CD1c-positive myeloid dendritic cell (primary cell): ENCODE data around the gene PARP1.

Source experiments
- DNase-seq: peaks from one replicate; pipeline ENCODE4 v3.0.0-alpha.2; 2016; ENCODE audit errors: extremely low spot score

The PARP1 gene

DNA sequence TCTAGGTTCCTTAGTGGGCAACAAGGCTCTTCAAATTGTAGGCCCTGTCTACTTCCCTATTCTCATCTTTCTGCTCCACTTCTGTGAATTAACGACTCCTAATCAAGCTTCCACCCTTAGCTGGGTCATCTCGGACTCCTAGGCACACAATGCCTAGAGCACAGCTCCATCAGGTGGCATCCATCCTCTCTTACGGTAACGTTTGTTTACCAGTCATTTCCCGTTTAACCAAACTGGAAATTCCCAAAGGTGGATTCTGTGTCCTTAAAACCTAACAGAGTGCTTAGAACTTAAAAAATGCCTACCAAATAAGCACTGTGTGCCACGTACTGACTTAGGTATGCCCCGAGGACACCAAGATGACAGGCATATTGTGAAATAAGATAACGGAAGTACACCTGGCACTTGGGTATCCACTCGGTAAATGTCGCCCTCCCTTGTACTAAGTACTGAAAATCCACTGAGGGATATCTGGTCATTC, 1.5 kb downstream of the PARP1 start:
- peak; percentile 43 for DNase-seq

DNA sequence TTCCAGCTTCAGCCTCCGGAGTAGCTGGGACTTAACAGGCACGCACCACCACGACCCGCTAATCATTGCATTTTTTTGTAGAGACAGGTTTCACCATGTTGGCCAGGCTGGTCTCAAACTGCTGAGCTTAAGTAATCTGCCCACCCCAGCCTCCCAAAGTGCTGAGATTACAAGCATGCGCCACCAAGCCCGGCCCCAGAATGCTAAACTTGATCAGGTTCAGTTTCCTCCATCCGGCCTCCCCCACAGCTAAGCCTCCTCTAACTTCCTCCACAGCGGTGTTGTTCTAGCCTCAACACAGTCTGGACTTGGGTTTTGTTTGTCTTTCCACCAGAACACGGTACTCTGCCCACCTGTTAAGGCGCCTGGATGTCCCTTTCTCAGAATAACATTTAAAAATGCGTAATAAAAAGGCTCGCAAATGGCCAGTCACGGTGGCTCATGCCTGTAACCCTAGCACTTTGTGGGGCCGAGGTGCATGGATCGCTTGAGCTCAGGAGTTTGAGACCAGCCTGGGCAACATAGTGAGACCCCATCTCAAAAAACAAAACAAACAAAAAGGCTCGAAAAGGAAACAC, 2.4 kb downstream of the PARP1 start:
- DNase-seq = peak; percentile 25

DNA sequence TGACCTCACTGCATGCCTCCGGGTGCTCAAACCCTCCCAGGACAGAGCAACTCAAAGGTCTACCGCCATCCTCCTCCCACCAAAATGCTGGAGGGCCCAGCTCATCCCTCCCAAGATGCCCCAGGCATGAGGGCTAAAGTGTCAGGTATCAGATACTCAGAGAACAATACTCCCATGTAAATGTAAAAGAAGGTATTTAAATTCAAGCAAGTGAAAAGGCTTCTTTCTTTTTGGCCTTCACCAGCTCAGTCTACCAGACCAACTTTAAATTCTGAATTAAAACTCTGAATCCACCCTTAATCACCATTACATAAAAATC, 3.0 kb downstream of the PARP1 start:
- no peak for DNase-seq

DNA sequence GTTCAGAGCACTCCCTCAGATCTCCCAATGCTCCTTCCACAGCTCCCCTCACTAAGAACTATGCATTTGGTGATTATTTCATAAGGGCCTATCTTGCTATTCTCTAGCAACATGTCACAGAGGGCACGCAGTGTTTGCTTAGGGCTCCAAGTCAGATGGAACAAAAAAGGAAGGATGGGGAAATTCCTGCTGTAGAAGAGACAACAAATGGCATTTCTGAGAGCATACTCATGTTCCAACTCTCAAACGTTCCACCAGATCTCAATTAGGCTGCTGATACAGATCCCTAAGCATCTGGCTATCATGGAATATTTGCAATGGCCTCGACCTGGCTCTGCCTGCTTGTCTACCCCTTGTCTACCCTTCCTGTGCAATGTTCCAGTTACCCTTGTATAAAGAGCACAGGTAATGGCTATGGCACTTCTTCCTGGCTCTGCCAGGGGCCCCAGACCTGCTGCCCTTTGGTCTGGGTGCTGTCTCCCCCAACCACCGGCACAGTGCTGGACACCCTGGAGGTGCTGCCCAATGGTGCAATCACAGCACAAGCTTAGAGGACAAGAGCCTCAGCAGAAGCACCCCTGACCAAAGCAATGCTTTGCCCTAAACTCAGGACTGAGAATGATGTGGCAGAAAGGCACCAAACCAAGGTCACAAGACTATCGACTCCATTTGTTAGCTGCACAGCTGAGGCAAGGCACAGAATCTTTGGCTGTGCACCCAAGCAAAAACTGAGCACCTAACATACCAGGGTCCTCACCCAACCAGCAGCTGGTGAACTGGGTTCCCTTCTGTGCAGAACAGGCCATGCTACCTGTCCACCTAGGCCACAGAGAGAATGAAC, 3.6 kb downstream of the PARP1 start:
- DNase-seq = no peak

DNA sequence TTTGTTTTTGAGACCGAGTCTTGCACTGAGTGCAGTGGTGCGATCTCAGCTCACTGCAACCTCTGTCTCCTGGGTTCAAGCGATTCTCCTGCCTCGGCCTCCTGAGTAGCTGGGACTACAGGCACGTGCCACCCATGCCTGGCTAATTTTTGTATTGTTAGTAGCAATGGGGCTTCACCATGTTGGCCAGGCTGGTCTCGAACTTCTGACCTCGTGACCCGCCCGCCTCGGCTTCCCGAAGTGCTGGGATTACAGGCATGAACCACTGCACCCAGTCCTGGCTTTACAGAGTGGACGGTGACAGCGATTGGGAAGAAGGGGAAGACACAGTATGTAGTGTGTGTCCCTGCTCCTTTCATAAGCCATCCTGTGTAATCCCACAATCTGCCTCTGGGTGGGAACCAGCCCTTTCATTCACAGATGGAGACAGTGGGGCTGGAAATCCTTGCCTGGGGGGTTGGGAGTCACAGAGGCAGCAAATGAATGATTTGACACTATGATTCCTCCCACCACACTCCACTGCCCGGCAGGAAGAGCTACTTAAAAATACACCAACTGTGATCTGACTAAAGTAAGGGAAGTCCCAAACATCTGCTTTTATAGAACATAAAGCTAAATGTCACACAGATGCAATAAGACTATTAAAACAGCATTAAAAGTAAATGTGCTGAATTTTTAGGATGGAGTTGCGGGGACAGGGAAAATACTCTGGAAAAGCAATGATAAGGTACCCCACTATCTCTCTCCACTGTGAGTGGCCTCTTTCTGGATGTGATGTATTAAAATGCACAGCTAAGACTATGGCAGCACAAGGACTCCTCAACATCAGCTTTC, 4.5 kb downstream of the PARP1 start:
- DNase-seq = no peak

DNA sequence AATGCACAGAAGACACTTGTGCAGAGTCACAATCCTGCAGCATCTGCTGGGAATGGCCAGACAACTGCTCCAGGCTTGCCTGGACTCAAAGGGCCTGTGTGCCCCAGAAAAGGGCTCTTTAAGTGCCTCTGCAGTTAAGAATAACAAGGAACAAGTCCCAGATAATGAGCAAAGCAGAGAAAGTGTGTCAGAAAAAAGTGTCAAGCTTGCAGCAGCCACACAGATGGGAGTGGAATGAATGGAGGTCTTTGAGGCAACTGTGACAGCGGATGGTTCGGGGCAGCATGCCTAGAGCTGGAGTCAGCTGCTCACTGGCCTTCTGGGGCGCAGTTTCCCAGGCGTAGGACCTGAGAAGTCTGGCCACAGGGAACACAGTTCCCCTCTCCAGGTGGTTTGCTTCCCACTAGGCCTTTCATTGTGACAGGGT, 5.1 kb downstream of the PARP1 start:
- DNase-seq = no peak

DNA sequence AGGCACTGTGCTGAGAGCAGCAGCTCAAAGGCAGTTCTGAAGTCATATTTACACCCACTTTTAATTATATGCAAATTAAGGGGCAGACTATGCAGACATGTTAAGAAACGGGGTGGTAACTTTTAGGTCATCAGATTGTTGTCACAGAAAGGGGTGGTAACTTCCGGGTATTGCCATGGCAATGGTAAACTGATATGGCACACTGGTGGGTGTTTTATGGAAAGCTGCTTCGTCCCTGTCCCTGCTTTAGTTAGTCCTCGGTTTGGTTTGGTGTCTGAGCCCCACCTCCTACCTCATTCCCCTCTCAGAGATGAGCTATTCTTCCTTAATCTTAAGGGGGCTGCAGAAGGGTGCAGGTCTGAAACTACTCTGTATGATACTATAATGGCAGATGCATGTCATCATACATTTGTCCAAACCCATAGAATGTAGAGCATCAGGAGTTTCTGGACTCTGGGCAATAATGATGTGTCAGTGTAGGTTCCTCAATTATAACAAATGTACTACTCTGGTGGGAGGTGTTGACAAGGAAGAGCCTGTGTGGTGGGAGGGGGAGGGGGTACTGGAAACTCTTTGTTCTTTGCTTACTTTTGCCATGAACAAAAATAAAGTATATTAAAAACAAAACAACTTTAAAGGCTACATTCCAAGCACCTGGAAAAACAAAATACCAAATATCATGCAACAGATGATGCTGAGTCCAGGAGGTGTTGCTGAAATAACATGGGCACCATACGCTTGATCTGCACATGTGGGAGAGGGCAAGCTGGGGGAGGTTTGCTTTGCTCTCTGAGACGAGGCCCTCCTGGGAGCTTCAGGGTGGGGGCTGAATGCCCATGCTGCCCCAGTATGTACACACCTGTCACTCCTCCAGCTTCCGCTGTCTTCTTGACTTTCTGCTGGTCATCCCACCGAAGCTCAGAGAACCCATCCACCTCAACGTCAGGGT, 6.3 kb downstream of the PARP1 start:
- no peak for DNase-seq

DNA sequence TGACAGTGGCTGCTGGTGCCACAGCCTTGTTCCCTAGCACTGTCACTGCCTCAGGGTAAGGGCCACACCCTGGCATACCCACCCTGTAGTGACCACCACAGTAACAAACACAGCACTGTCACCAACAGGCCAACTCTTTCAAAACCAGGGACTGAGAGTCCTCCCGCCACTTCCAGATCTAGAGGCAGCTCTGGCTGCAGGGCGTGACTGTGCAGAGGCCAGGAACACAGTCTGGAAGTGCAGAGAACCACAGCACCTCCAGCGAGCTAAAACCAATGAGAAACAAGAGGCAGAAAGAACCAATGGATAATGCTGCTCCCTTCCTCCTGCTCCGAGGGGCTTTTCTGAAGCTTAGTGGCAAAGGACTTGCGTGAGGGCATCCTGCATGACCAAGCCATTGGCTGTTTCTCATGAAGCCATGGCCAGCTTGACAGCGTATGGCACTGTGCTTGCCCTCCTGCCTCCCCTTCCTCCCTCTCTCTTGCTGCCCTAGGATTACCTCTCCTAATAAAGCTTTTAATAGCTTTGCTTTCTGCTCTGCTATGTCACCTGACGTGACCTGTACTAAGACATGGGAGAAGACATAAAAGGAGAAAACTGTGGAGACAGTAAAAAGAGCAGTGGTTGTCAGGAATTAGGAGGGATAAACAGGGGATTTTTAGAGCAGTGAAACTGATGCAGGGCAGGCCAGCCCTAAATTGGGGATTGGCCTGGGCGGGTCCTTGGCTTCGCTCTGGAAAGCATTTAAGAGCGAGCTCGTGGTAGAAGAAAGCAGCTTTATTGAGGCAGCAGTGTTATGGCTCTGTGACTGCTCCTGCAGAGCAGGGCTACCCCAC, 7.2 kb downstream of the PARP1 start:
- no peak for DNase-seq

DNA sequence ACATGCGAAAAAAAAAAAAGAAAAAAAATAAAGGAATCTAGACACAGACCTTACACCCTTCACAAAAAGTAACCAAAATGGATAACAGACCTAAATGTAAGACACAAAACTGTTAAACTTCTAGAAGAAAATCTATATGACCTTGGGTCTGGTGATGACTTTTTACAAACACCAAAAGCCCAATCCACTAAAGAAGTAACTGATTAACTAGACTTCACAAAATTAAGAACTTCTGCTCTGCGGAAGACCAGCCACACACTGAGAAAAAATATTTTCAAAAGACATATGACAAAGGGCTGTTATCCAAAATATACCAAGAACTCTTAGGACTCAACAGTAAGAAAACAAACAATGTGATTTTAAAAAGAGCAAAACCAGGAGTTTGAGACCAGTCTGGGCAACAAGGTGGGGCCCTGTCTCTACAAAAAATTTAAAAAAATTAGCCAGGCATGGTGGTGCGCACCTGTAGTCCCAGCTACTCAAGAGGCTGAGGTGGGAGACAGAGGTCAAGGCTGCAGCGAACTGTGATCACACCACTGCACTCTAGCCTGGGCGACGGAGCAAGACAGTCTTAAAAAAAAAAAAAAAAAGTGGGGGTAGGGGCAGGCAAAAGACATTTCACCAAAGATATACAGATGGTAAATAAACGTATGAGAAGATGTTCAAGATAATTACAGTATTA, 9.8 kb downstream of the PARP1 start:
- no peak for DNase-seq

DNA sequence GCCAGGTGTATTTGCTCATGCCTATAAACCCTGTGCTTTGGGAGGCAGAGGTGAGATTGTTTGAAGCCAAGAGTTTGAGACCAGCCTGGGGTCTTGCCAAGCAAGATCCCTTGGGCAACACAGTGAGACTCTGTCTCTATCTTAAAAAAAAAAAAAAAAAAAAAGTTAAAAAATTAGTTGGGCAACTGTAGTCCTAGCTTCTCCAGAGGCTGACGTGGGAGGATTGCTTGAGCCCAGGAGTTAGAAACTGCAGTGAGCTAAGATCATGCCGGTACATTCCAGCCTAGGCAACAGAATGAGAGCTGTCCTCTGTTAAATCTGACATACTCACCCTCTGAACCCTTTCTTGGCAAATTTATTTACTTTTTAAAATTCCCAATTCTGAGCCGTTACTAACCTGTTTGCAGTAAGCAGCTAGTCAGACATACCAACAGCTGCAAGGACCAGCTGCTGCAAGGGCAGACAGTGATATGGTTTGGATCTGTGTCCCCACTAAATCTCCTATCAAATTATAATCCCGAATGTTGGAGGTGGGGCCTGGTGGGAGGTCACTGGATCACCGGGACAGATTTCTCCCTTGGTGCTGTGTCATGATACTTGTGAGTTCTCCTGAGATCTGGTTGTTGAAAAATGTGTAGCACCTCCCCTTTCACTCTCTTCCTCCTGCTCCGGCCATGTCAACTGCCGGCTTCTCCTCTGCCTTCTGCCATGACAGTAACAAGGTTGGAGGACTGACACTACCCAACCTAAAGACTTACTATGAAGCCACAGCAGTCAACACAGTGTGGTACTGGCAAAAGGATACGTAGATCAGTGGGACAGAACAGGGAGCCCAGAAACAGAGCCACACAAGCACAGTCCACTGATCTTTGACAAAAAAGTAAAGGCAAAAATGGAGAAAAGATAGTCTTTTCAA, 10.6 kb downstream of the PARP1 start:
- no peak for DNase-seq

DNA sequence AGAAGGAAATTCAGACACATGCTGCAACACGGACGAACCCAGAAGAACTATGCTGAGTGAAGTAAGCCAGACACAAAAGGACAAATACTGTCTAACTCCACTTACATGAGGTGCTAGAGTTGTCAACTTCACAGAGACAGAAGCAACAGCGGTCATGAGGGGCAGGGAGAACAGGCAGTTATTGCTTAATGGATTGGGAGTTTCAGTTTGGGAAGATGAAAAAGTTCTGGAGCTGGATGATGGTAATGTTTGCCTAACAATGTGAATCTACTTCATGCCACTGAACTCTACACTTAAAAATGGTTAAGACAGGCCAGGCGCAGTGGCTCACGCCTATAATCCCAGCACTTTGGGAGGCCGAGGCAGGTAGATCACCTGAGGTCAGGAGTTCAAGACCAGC, 12.1 kb downstream of the PARP1 start:
- DNase-seq = no peak

DNA sequence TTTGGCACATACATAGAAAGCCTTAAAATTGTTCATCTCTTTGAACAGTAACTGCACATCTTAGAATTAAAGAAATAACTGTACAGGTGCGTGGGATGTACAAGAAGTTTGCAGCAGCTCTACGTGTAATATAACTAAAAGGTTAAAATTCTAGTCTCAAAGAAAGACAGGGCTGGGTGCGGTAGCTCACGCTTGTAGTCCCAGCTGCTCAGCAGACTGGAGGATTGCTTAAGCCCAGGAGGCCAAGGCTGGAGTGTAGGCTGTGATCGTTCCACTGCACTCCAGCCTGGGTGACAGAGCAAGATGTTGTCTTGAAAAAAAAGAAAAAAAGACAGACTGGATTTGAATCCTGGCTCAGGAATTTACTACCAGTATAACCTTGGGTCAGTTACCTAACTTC, 13.4 kb downstream of the PARP1 start:
- no peak for DNase-seq

DNA sequence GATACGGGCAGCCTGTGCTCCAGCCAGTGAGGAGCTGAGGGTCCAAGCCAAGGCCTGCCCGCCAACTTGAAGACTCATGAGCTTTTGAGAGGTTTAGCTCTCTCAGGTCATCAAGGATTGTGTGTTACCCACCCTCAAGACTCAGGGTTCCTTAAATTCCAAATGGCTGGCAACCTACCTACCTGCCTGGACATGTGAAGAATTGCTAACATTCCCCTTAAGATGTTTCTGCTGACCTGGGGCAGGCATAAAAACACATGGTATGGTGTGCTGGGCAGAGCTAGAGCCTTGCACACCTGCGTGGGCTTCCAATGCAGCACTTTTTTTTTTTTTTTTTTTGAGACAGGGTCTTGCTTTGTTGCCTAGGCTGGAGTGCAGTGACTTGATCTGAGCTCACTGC, 17.2 kb downstream of the PARP1 start:
- DNase-seq = no peak

DNA sequence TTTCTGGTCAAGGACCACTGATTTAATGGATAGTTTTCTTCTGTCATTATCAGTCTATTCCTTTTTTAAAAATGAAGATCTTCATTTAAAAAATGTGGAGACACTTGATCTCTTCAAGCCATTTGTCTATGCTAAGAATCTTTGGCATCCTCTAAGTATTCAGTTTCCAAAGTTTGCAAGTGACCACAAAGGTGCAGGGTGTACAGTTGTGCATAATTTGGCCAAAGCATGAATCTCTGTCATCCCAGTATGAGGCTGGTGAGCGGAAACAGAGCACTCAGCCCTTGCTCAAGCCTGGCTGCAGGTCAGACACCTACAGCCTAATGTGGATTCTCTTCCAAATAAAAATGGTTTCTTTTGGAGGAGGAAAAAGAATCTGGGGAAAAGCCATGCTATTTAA, 19.8 kb downstream of the PARP1 start:
- DNase-seq = no peak

DNA sequence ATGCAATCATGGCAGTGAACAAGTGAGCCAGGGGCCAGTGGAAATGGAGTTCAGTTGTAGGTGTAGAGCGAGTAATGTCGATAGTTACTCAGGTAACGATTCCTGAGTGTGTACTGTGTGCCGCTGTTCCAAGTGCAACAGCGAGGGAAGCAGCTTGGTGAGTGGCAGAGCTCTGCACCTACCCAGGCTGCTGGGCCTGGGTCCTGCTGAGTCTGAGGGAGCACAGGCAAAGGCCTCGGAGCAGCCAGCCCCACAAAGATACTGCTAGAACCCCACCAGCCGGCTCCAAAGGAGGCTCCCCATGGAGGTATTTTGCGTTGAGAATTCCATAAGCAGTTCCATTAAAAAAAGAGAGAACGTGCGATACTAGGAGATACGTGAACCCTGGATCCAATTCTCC, 23.2 kb downstream of the PARP1 start:
- DNase-seq = no peak

DNA sequence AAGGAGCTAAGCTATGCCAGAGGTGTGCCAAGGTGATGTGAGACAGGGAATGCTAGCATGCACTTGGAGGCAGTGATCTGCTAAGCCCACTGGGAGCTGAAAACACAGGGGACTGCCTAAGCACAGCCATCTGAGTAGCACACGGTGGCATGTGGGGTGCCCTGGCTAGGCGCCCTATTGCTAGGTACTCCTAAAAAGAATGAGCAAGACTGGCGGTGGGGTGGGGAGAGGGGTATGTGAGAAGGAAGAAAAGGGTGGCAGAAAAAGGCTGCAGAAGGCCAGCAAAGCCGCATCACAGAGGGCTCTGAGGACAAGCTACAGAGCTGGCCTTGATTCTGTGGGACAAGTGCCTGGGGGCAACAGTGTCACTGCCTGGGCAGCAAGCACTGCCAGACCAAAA, 23.9 kb downstream of the PARP1 start:
- no peak for DNase-seq

DNA sequence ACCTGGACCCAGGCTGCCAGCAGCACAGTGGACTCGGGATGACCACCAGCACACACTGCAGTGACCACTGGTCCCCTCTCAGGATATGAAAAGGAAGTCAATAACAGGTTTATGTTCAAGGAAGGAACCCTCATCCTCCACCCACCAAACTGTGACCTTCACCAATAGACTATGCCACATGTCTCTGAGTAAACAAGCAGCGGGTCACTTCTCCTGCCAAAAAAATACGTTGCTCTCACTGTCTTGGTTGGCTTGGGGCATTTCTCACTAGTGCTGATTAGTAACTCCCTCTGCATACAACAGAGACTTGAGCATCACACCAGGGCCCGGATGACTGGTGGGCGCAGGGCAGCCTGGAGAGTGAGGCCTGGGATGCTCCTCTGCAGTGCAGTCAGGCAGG, 25.9 kb downstream of the PARP1 start:
- DNase-seq = no peak

DNA sequence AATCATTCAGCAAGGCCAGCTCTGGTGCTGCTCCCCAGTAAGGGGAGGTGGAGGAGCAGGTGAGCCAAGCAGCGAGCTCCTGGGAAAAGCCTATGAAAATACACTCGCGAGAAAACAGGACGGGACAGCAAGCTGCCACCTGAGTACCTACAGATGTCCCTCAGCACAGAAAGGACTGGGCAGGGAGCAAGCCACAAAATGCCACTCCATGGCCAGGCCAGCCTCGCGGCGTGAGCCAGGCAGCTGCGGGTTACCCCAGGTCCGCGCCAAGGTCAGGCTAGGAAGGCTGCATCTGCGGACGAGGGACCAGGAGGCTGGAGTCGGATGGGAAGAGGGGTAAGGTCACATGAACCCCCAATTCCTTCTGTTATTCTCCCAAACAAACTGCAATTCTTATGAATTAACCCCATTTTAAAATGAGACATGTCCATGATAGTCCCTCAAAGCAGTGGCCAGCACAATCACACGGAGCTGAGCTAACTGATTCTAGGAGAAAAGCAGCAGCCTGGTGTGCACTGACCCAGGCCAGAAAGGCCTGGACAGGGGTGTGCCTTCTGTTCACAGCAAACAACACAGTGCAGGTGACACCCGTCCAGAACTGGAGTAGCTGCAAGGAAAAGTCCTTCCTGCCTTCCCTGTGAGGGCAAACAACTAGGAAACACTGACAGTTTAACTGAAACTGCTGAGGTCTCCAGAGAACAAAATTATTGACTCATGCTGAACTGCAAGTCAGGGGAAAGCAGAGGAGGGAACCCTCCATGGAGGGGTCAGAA, 26.5 kb downstream of the PARP1 start:
- DNase-seq = no peak
